HFF-Myc (cell line): ENCODE data around the gene RSPH9.
"Not testable (repeated sequence)": the region's sequence is repeated elsewhere in the genome, so short reads cannot be mapped to it uniquely, and the experiment has no call there.

Experiments
- DNase-seq: peaks from one replicate; pipeline ENCODE4 v3.0.0-alpha.2; 2011; ENCODE audit warnings: low read depth; ENCODE audit errors: extremely low read depth
- H3K4me3 ChIP-seq: replicated peaks from 2 replicates; pipeline ENCODE4 v1.5.1; 2011; ENCODE audit warnings: low read depth, mild to moderate bottlenecking, control low read depth, low read length
- CTCF ChIP-seq: IDR thresholded peaks from 2 replicates; pipeline ENCODE4 v1.5.1; 2012; ENCODE audit warnings: mild to moderate bottlenecking, low read depth, low read length, control low read depth; ENCODE audit errors: missing control alignments

The RSPH9 gene

GRCh38 chr6:43629104-43629504 lies 15.7 kb upstream of the RSPH9 start, which contains the start of gene GTPBP2:
TSS of gene GTPBP2 (minus strand) at chr6:43629264. CDS start at chr6:43629162, 102 bp downstream.
- no peak for TF ChIP-seq CTCF
- peak; percentile 90 for DNase-seq
- H3K4me3 ChIP-seq, result peak within 1 kb of the TSS; percentile 87

GRCh38 chr6:43629505-43630300 lies 15.1 kb upstream of the RSPH9 start:
- H3K4me3 ChIP-seq, result peak overlapping the region; percentile 87
- no peak for TF ChIP-seq CTCF
- peak; percentile 95 for DNase-seq

GRCh38 chr6:43630980-43631619 lies 13.7 kb upstream of the RSPH9 start:
- no peak for TF ChIP-seq CTCF
- DNase-seq, result no peak
- no peak overlapping the region for H3K4me3 ChIP-seq

GRCh38 chr6:43633002-43633401 lies 11.8 kb upstream of the RSPH9 start:
- not testable (repeated sequence) for H3K4me3 ChIP-seq, DNase-seq

- H3K4me3 ChIP-seq, result no peak overlapping the region
- DNase-seq, result no peak
- no peak for TF ChIP-seq CTCF
Observed at GRCh38 chr6:43634702-43635303, 10.0 kb upstream of the RSPH9 start.

- peak within 1 kb of the TSS; percentile 69 for H3K4me3 ChIP-seq
- TF ChIP-seq CTCF, result no peak
- DNase-seq, result no peak
Observed at GRCh38 chr6:43635387-43636307, 9.2 kb upstream of the RSPH9 start, which contains the start of gene MAD2L1BP. TSS of gene MAD2L1BP (plus strand) at chr6:43635840. CDS start at chr6:43635876, 36 bp downstream.
